GM12878 (cell line): ENCODE data around the gene DGKB. TPM values are rescaled to one million over a fixed set of nuclear protein-coding genes. Genes with fewer than 3 reads are reported as not detected.

Experiments used
- ATAC-seq: fragments of 200-7000 bp; cut with Tn5 transposase; 3 replicates; pipeline ENCODE4 v1.9.1; 2020; ENCODE audit warnings: mild to moderate bottlenecking, moderate library complexity
- BruUV-seq: library from RNA; stranded (reverse); fragments of 400-500 nt; replicated peaks from 2 replicates; lab custom pipeline; 2021; lab: Mats Ljungman, UMichigan
- CTCF ChIA-PET: fragments of 300-600 bp; sonication (Branson Sonifier 250); formaldehyde crosslinking; extraction: SDS; loops from one replicate; lab custom pipeline; 2021; ENCODE audit warnings: inconsistent platforms; lab: Yijun Ruan, JAX
- POLR2A ChIA-PET: fragments of 350-600 bp; formaldehyde crosslinking; extraction: SDS; loops from one replicate; lab custom pipeline; 2021; ENCODE audit warnings: inconsistent platforms; lab: Charles Lee
- RAD21 ChIA-PET: fragments of 300-600 bp; sonication (Branson Sonifier 250); formaldehyde crosslinking; loops from one replicate; lab custom pipeline; 2023; ENCODE audit warnings: antibody characterized with exemption; ENCODE audit not compliant: unreplicated experiment; lab: Charles Lee
- SMC1A ChIA-PET: fragments of 300-600 bp; sonication (Branson Sonifier 250); formaldehyde crosslinking; loops from one replicate; lab custom pipeline; 2023; ENCODE audit not compliant: unreplicated experiment, uncharacterized antibody; lab: Charles Lee
- DNase-seq: peaks from one replicate; pipeline ENCODE4 v3.0.0-alpha.2; 2011; ENCODE audit warnings: low read depth, low spot score
- FAIRE-seq: peaks from 3 replicates; lab custom pipeline; 2011; peaks lifted over from hg19 to GRCh38; lab: Jason Lieb, UNC
- H2AFZ ChIP-seq: 2 replicates; pipeline ENCODE4 v1.6.0; 2011; ENCODE audit warnings: low read depth, low read length, control low read depth; ENCODE audit not compliant: control insufficient read depth
- H3K27ac ChIP-seq: 2 replicates; pipeline ENCODE4 v1.5.1; 2011; ENCODE audit warnings: control low read depth; ENCODE audit not compliant: control insufficient read depth, insufficient read depth
- H3K27me3 ChIP-seq, 2 experiments: replicated peaks in 1 of 2; 2 replicates each; pipeline versions ENCODE4 v1.6.0 to v1.6.1; 2011; ENCODE audit warnings: low read length in 1 of 2; ENCODE audit not compliant: control insufficient read depth in 2 of 2, insufficient read depth in 2 of 2
- H3K36me3 ChIP-seq, 2 experiments: 2 replicates each; pipeline ENCODE4 v1.5.1; 2011; ENCODE audit warnings: low read length in 1 of 2; ENCODE audit not compliant: control insufficient read depth in 2 of 2, insufficient read depth in 2 of 2
- H3K4me1 ChIP-seq: 2 replicates; pipeline ENCODE4 v1.6.1; 2011; ENCODE audit warnings: mild to moderate bottlenecking, low read length, moderate library complexity, mixed read lengths; ENCODE audit not compliant: control insufficient read depth, insufficient read depth
- H3K4me2 ChIP-seq: 2 replicates; pipeline ENCODE4 v1.6.0; 2011; ENCODE audit warnings: control low read depth; ENCODE audit not compliant: control insufficient read depth, insufficient read depth
- H3K4me3 ChIP-seq: fragments of 200-600 bp; sonication (generic); 2 replicates; pipeline ENCODE4 v1.5.1; 2016
- H3K79me2 ChIP-seq: 2 replicates; pipeline ENCODE4 v1.6.0; 2011; ENCODE audit warnings: low read length; ENCODE audit not compliant: control insufficient read depth, insufficient read depth
- H3K9ac ChIP-seq: 2 replicates; pipeline ENCODE4 v1.8.0; 2011; ENCODE audit warnings: low read length, control low read depth, mixed read lengths; ENCODE audit not compliant: control insufficient read depth, insufficient read depth
- H3K9me3 ChIP-seq: replicated peaks from 3 replicates; pipeline ENCODE4 v1.5.1; 2011; ENCODE audit warnings: mild to moderate bottlenecking, low read length; ENCODE audit not compliant: control insufficient read depth, insufficient read depth
- H4K20me1 ChIP-seq: 2 replicates; pipeline ENCODE4 v1.6.0; 2011; ENCODE audit not compliant: control insufficient read depth, insufficient read depth
- BCL11A ChIP-seq: IDR thresholded peaks from 2 replicates; pipeline ENCODE4 v1.6.1; 2011; ENCODE audit warnings: low read depth, low read length
- IKZF1 ChIP-seq: fragments of 450-650 bp; conservative IDR thresholded peaks from 2 replicates; pipeline ENCODE4 v1.6.1; 2017; ENCODE audit warnings: antibody characterized with exemption, mild to moderate bottlenecking
- IKZF2 ChIP-seq, 2 experiments: fragments of 450-650 bp; IDR thresholded peaks; 2 replicates each; pipeline ENCODE4 v1.6.1; 2017; ENCODE audit warnings: mild to moderate bottlenecking in 2 of 2, moderate library complexity in 2 of 2
- KLF5 ChIP-seq: fragments of 450-650 bp; IDR thresholded peaks from 2 replicates; pipeline ENCODE4 v1.6.1; 2014; ENCODE audit warnings: mild to moderate bottlenecking; ENCODE audit not compliant: partially characterized antibody
- NFIC ChIP-seq: IDR thresholded peaks from 2 replicates; pipeline ENCODE4 v1.6.1; 2012; ENCODE audit warnings: low read depth, mild to moderate bottlenecking, inconsistent platforms, low read length, moderate library complexity
- PML ChIP-seq: IDR thresholded peaks from 2 replicates; pipeline ENCODE4 v1.6.1; 2012; ENCODE audit warnings: low read length, inconsistent platforms
- TCF12 ChIP-seq: IDR thresholded peaks from 2 replicates; pipeline ENCODE4 v1.6.1; 2011; ENCODE audit warnings: low read depth, mild to moderate bottlenecking, low read length
- TCF3 ChIP-seq: IDR thresholded peaks from 2 replicates; pipeline ENCODE4 v1.6.1; 2012; ENCODE audit warnings: low read depth, mild to moderate bottlenecking, low read length, borderline replicate concordance; ENCODE audit not compliant: insufficient read depth
- WGBS: methylation state at CpG from one replicate; pipeline ENCODE4 v1.1.6; 2016; ENCODE audit warnings: low lambda C conversion rate; ENCODE audit not compliant: insufficient replicate concordance, insufficient coverage; ENCODE audit errors: missing lambda C conversion rate; 5-methylcytosine and 5-hydroxymethylcytosine counted together
- in situ Hi-C: fragments of 300-500 bp; cut with MboI; formaldehyde crosslinking; loops from 9 replicates; pipeline ENCODE4 v1.14.3; 2018; ENCODE audit warnings: mixed read lengths
- intact Hi-C: fragments of 100-400 bp; cut with micrococcal nuclease; formaldehyde crosslinking; loops from one replicate; pipeline ENCODE4 v1.14.2; 2022; ENCODE audit not compliant: unreplicated experiment
- polyA plus RNA-seq, 11 experiments: library from polyadenylated mRNA; depleted of rRNA in 4 of 11; unstranded in 6 of 11; stranded (reverse) in 5 of 11; fragments of >200 nt; fragmentation: Nextera tagmentation in 4 of 11; fragmentation: Illumina TruSeq in 1 of 11; extraction: Ambion mirVana in 4 of 11; extraction: Trizol in 1 of 11; gene quantifications; 1 replicate in 1 of 11; 2 replicates in 10 of 11; pipeline versions ENCODE4 v1.2.1 to v1.2.3, GENCODE V29; 2011 to 2016; ENCODE audit warnings: inconsistent platforms in 2 of 11, missing spikeins in 2 of 11, low read depth in 1 of 11
- total RNA-seq, 4 experiments: library from RNA; depleted of rRNA in 3 of 4; stranded (reverse); fragments of >200 nt in 3 of 4; fragmentation: Illumina TruSeq in 1 of 4; extraction: Trizol in 1 of 4; gene quantifications; 2 replicates each; pipeline versions ENCODE4 v1.2.1 to v1.2.3, GENCODE V29; 2013 to 2021
- TF ChIP-seq, protein P1 (sequence below): fragments of 450-650 bp; IDR thresholded peaks from 2 replicates; pipeline ENCODE4 v1.6.1; 2014; ENCODE audit warnings: mild to moderate bottlenecking
- TF ChIP-seq, protein P2 (sequence below): fragments of 450-650 bp; IDR thresholded peaks from 2 replicates; pipeline ENCODE4 v1.6.1; 2018; ENCODE audit warnings: mild to moderate bottlenecking, low read depth, moderate library complexity; ENCODE audit not compliant: partially characterized antibody
- TF ChIP-seq, protein P3 (sequence below): fragments of 450-650 bp; formaldehyde crosslinking; IDR thresholded peaks from 2 replicates; pipeline ENCODE4 v1.4.0; 2020; ENCODE audit warnings: mild to moderate bottlenecking, moderate library complexity

The DGKB gene
- total and polyA plus RNA-seq, 10 of the 15 experiments (the other 5 are each of a cell fraction or from before 2014, with no cell fraction given) = 0.02 to 0.10 (median 0.04) TPM; not detected in 6

DNA sequence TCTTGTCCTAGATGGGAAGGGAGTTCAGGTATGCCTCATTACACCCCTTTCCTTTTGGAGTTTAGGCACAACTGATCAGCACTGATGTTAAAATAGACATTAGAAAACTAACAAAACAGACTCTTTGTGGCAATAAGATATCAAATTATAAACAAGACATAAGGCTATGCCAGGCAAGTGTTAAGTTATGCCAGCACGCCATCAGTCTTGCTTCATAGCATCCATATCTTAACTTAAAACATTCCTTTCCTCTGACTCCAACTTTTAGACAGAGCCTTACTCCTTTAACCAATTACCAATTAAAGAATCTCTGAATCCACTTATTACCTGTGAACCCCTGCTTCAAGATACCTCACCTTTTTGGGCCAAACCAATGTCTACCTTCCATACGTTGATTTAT is 786.9 kb downstream of the DGKB start (continued):
- TF ChIP-seq, protein P1, sequence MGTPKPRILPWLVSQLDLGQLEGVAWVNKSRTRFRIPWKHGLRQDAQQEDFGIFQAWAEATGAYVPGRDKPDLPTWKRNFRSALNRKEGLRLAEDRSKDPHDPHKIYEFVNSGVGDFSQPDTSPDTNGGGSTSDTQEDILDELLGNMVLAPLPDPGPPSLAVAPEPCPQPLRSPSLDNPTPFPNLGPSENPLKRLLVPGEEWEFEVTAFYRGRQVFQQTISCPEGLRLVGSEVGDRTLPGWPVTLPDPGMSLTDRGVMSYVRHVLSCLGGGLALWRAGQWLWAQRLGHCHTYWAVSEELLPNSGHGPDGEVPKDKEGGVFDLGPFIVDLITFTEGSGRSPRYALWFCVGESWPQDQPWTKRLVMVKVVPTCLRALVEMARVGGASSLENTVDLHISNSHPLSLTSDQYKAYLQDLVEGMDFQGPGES = no peak
- TF ChIP-seq NFIC = no peak
- TF ChIP-seq IKZF1 = no peak
- no peak for TF ChIP-seq IKZF2 (IDR thresholded peaks at IDR 0.05)
- TF ChIP-seq TCF3 = no peak
- TF ChIP-seq, protein P2, sequence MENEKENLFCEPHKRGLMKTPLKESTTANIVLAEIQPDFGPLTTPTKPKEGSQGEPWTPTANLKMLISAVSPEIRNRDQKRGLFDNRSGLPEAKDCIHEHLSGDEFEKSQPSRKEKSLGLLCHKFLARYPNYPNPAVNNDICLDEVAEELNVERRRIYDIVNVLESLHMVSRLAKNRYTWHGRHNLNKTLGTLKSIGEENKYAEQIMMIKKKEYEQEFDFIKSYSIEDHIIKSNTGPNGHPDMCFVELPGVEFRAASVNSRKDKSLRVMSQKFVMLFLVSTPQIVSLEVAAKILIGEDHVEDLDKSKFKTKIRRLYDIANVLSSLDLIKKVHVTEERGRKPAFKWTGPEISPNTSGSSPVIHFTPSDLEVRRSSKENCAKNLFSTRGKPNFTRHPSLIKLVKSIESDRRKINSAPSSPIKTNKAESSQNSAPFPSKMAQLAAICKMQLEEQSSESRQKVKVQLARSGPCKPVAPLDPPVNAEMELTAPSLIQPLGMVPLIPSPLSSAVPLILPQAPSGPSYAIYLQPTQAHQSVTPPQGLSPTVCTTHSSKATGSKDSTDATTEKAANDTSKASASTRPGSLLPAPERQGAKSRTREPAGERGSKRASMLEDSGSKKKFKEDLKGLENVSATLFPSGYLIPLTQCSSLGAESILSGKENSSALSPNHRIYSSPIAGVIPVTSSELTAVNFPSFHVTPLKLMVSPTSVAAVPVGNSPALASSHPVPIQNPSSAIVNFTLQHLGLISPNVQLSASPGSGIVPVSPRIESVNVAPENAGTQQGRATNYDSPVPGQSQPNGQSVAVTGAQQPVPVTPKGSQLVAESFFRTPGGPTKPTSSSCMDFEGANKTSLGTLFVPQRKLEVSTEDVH = no peak

- Histone ChIP-seq H3K4me3 (no peak overlapping the region), H2AFZ (no peak overlapping the region), H3K9me3 (no peaks in the 10 kb centered on the region), H3K4me1 (no peaks in the 10 kb centered on the region)
- 6% methylated on average over 3 of the region's 3 CpGs for WGBS
- in situ Hi-C loops = no loop called here
- no peak for ATAC-seq
- TF ChIP-seq, protein P3, sequence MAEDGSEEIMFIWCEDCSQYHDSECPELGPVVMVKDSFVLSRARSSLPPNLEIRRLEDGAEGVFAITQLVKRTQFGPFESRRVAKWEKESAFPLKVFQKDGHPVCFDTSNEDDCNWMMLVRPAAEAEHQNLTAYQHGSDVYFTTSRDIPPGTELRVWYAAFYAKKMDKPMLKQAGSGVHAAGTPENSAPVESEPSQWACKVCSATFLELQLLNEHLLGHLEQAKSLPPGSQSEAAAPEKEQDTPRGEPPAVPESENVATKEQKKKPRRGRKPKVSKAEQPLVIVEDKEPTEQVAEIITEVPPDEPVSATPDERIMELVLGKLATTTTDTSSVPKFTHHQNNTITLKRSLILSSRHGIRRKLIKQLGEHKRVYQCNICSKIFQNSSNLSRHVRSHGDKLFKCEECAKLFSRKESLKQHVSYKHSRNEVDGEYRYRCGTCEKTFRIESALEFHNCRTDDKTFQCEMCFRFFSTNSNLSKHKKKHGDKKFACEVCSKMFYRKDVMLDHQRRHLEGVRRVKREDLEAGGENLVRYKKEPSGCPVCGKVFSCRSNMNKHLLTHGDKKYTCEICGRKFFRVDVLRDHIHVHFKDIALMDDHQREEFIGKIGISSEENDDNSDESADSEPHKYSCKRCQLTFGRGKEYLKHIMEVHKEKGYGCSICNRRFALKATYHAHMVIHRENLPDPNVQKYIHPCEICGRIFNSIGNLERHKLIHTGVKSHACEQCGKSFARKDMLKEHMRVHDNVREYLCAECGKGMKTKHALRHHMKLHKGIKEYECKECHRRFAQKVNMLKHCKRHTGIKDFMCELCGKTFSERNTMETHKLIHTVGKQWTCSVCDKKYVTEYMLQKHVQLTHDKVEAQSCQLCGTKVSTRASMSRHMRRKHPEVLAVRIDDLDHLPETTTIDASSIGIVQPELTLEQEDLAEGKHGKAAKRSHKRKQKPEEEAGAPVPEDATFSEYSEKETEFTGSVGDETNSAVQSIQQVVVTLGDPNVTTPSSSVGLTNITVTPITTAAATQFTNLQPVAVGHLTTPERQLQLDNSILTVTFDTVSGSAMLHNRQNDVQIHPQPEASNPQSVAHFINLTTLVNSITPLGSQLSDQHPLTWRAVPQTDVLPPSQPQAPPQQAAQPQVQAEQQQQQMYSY (CRISPR knock-in tag) = no peak
- TF ChIP-seq KLF5 (no peak), TCF12 (no peak), BCL11A (no peak), PML (no peak)
- TF ChIP-seq, all 136 proteins: peak for 0
- Histone ChIP-seq H3K36me3 (no peaks in the 10 kb centered on the region), H3K79me2 (no peaks in the 10 kb centered on the region), H3K27me3 (no peaks in the 10 kb centered on the region), H4K20me1 (no peaks in the 10 kb centered on the region), H3K27ac (no peak overlapping the region), H3K4me2 (no peak overlapping the region), H3K9ac (no peak overlapping the region)
- no peak for FAIRE-seq
- intact Hi-C loops = no loop called here
- ChIA-PET CTCF (no interaction called here), SMC1A (no interaction called here), POLR2A (no interaction called here), RAD21 (no interaction called here)
- no TSS peak for BruUV-seq
- no peak for DNase-seq
Measured at GRCh38 chr7:14104861-14105260, 797.7 kb downstream of the DGKB start.
